GM18526 (cell line): ENCODE data around the gene ATL2.

ENCODE experiments used
- POLR2A ChIP-seq: IDR thresholded peaks from 3 replicates; pipeline ENCODE4 v1.6.1; 2011; ENCODE audit not compliant: insufficient read length; ENCODE audit errors: extremely low read depth

Gene ATL2

DNA sequence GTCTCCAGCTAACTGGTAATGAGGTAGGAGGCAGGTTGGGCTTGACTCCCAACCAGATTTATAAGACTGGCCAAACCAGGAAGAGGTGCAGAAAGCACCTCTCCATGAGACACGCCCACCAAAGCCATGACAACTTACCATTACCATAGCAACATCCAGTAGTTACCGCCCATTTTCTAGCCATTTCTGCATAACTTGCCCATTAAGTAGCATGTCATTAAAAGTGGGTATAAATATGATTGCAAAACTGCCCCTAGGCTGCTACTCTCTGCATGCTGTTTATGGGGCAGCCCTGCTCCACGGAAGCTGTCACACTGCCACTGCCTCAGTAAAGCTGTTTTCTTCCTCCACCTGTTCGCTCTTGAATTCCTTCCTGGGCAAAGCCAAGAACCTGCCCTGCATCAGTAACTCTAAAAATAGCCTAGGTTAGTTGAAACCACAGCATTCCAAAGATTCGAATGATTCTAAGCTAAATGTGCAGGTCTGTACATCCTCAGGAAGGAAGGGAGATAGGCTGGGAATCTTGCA lies 131.9 kb downstream of the ATL2 start:
- TF ChIP-seq POLR2A: no peak

DNA sequence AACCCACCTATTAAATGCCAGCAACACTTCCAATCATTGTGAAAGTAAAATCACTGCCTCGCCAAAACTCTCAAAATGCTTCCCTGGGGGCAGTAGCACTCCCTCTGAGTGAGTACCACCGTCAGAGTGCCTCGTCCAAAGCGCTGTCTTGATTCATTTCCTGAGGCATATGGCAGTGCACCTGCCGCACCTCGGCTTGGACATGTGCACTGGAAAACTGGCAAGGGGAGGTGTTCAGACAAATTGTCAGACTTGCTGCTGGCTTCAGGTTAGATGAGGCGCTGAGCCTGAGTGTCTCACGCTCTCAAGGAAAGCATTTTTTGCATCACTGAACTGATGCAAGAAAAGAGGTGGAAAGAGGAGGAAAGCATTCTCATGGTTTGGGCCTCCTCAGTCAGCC lies 132.8 kb downstream of the ATL2 start:
- TF ChIP-seq POLR2A: no peak
